Transverse colon (tissue), 4 donors: ENCODE data around the gene TTC32. TPM values are rescaled to one million over a fixed set of nuclear protein-coding genes. Genes with fewer than 3 reads are reported as not detected.

ENCODE experiments used
- DNase-seq: peaks from one replicate; pipeline ENCODE4 v3.0.0-alpha.2; 2019
- H3K27ac ChIP-seq, 4 donors: fragments of 200-600 bp; sonication (generic); 2 replicates each; pipeline ENCODE4 v1.5.1; 2016 to 2018; ENCODE audit warnings: inconsistent platforms in 4 of 4
- H3K27me3 ChIP-seq: fragments of 200-600 bp; sonication (generic); 2 replicates; pipeline ENCODE4 v1.5.1; 2017; ENCODE audit warnings: inconsistent platforms
- H3K36me3 ChIP-seq, 4 donors: fragments of 200-600 bp; sonication (generic); 2 replicates each; pipeline ENCODE4 v1.5.1; 2017 to 2019; ENCODE audit warnings: inconsistent platforms in 4 of 4
- H3K4me1 ChIP-seq, 4 donors: fragments of 200-600 bp; sonication (generic); 2 replicates each; pipeline ENCODE4 v1.5.1; 2017 to 2020; ENCODE audit warnings: inconsistent platforms in 4 of 4
- H3K4me3 ChIP-seq, 4 donors: fragments of 200-600 bp; sonication (generic); 1 replicate in 1 of 4; 2 replicates in 3 of 4; pipeline versions ENCODE4 v1.5.1 to v1.6.1; 2017 to 2019; ENCODE audit warnings: inconsistent platforms in 4 of 4
- H3K9me3 ChIP-seq, 2 donors: fragments of 200-600 bp; sonication (generic); 2 replicates each; pipeline ENCODE4 v1.5.1; 2017 to 2019; ENCODE audit warnings: inconsistent platforms in 2 of 2
- EP300 ChIP-seq: sonication (generic); formaldehyde crosslinking; IDR thresholded peaks from one replicate; pipeline ENCODE4 v1.6.1; 2017; ENCODE audit warnings: antibody characterized with exemption, low read depth
- POLR2A ChIP-seq: fragments of 450-650 bp; IDR thresholded peaks from one replicate; pipeline ENCODE4 v1.6.1; 2016; ENCODE audit warnings: antibody characterized with exemption, mild to moderate bottlenecking, moderate library complexity
- POLR2AphosphoS5 ChIP-seq, 3 donors: sonication (generic); formaldehyde crosslinking; IDR thresholded peaks; one replicate each; pipeline ENCODE4 v1.6.1; 2016; ENCODE audit warnings: antibody characterized with exemption in 3 of 3
- WGBS, 2 donors: methylation state at CpG; one replicate each; pipeline ENCODE4 v1.1.5; 2018; ENCODE audit warnings: low coverage in 1 of 2; 5-methylcytosine and 5-hydroxymethylcytosine counted together
- in situ Hi-C, 4 donors: fragments of 200-750 bp; cut with MboI; loops; one replicate each; pipeline versions ENCODE4 v1.15.0 to v1.15.1; 2017; ENCODE audit warnings: low sequenced_read_pairs in 3 of 4, low pct_ligation_motif_present in 1 of 4, low pct_unique_long_range_greater_than_20kb in 1 of 4
- intact Hi-C: fragments of 100-400 bp; cut with DNase I; formaldehyde crosslinking; loops from one replicate; pipeline ENCODE4 v1.15.1; 2023; ENCODE audit warnings: low total_unique reads
- total RNA-seq, 4 donors: library from RNA; depleted of rRNA; stranded (reverse); fragments of >200 nt; gene quantifications; one replicate each; pipeline ENCODE4 v1.1.0, GENCODE V29; 2016
- TF ChIP-seq, protein P1 (sequence below), 5 experiments: fragments of 200-600 bp in 3 of 5; fragments of 450-650 bp in 2 of 5; sonication (generic) in 3 of 5; IDR thresholded peaks; 1 replicate in 2 of 5; 2 replicates in 3 of 5; pipeline ENCODE4 v1.5.1; 2016 to 2017; ENCODE audit warnings: antibody characterized with exemption in 5 of 5, inconsistent platforms in 3 of 5, mild to moderate bottlenecking in 2 of 5, moderate library complexity in 1 of 5

Gene TTC32
- total RNA-seq, 4 donors from 2014 or later = 3.0 to 23.3 (median 9.9) TPM

DNA sequence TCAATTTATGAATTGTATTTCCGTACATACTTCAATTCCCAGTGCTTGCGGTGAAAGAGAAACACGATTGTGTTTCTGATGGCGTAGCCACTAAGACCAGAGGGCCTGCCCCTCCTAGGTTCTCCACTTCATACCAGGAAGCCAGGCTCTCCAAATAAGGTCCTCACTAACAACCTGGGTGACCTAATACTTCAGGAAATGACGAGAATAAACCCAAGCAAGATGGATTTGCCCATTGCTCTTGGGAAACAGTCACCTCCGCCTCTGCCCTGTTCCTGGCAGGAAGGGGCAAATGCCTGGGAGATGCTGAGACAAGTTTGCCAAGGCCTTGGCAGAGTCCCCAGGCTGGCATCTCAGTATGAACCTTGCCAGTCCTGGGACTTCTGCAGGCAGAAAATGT, 41.8 kb downstream of the TTC32 start:
- no peaks in the 10 kb centered on the region for H3K9me3 ChIP-seq
- H3K27me3 ChIP-seq = no peaks in the 10 kb centered on the region
- in situ Hi-C loops (loop anchor here (5.0 to 25.0 kb wide), 11 partner anchors 485 to 1473 kb away; no protein-coding TSS in a partner anchor), intact Hi-C loops (loop anchor here (5.0 kb wide), 2 partner anchors 498 to 1108 kb away; no protein-coding TSS in a partner anchor)
- TF ChIP-seq POLR2A (no peak), POLR2AphosphoS5 (IDR thresholded peaks at IDR 0.05) (no peak), EP300 (no peak)
- TF ChIP-seq, protein P1, sequence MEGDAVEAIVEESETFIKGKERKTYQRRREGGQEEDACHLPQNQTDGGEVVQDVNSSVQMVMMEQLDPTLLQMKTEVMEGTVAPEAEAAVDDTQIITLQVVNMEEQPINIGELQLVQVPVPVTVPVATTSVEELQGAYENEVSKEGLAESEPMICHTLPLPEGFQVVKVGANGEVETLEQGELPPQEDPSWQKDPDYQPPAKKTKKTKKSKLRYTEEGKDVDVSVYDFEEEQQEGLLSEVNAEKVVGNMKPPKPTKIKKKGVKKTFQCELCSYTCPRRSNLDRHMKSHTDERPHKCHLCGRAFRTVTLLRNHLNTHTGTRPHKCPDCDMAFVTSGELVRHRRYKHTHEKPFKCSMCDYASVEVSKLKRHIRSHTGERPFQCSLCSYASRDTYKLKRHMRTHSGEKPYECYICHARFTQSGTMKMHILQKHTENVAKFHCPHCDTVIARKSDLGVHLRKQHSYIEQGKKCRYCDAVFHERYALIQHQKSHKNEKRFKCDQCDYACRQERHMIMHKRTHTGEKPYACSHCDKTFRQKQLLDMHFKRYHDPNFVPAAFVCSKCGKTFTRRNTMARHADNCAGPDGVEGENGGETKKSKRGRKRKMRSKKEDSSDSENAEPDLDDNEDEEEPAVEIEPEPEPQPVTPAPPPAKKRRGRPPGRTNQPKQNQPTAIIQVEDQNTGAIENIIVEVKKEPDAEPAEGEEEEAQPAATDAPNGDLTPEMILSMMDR (IDR thresholded peaks at IDR 0.05) = no peak
- peaks cover 0 to 15% (median 7%) of the 10 kb centered on the region in 4 donors for H3K4me1 ChIP-seq
- H3K27ac ChIP-seq = no peak overlapping the region
- no peak overlapping the region for H3K4me3 ChIP-seq
- H3K36me3 ChIP-seq = no peaks in the 10 kb centered on the region
- DNase-seq = no peak
- WGBS, 2 donors = 88 to 90% methylated on average over 3 to 6 of the region's 6 CpGs

DNA sequence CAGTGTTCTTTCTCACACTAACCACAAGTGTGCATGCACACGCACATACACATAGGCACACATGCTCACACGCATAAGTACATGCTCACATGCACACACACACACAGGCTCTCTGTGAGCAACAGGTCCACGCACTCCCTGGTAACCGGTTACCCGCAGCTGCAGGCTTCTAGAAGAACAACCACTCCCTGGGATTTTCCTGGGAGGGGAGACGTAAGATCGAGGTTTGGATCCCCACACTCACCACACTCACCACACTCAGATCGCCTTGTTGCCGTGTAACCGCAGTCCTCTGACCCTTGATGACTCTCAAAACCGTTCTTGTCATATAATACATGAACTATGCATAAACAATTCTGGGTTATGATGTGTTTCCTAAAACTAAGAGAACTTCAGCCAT, 42.2 kb downstream of the TTC32 start:
- in situ Hi-C loops = loop anchor here (25.0 kb wide), 6 partner anchors 872 to 1472 kb away; no protein-coding TSS in a partner anchor
- Histone ChIP-seq H3K27me3 (no peaks in the 10 kb centered on the region), H3K4me3 (no peak overlapping the region), H3K36me3 (no peaks in the 10 kb centered on the region), H3K27ac (no peak overlapping the region), H3K9me3 (no peaks in the 10 kb centered on the region), H3K4me1 (peaks cover 0 to 15% (median 7%) of the 10 kb centered on the region in 4 donors)
- no peak for TF ChIP-seq POLR2A
- TF ChIP-seq EP300 = no peak
- TF ChIP-seq POLR2AphosphoS5 (IDR thresholded peaks at IDR 0.05) = no peak
- TF ChIP-seq, protein P1 (IDR thresholded peaks at IDR 0.05) = no peak
- 40 to 77% methylated on average over 1 to 11 of the region's 11 CpGs for WGBS, 2 donors
- intact Hi-C loops = no loop called here
- DNase-seq = no peak

DNA sequence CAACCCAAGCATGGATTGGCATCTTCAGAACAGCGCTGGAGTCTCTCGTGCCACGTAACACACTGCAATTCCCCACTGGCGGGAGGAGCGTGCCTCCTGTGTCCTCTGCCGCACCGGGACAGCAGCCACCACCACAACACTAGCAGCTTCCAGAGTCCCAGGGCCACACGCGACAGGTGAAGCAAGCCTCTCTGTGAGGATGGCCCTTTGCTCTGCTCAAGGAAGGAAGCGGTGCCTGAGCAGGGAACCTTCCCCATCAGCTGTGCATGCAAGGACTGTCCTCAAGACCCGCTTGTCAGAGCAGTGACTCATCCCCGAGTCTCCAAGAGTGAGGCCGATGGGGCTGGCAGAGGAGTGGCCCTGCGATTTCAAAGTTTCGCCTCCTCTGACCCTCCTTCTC, 44.0 kb downstream of the TTC32 start:
- H3K4me1 ChIP-seq = peaks cover 0 to 10% (median 5%) of the 10 kb centered on the region in 4 donors
- no peak for TF ChIP-seq POLR2A
- TF ChIP-seq, protein P1 (IDR thresholded peaks at IDR 0.05) = no peak
- TF ChIP-seq EP300 = no peak
- no peak for TF ChIP-seq POLR2AphosphoS5 (IDR thresholded peaks at IDR 0.05)
- intact Hi-C loops = no loop called here
- WGBS, 2 donors = 95% methylated on average over 15 of the region's 15 CpGs; no CpG with 5 or more reads in 1 of the 2 donors
- H3K27ac ChIP-seq = no peak overlapping the region
- no peaks in the 10 kb centered on the region for H3K9me3 ChIP-seq
- in situ Hi-C loops = loop anchor here (25.0 kb wide), 6 partner anchors 871 to 1471 kb away; no protein-coding TSS in a partner anchor
- no peak for DNase-seq
- no peak overlapping the region for H3K4me3 ChIP-seq
- no peaks in the 10 kb centered on the region for H3K36me3 ChIP-seq
- H3K27me3 ChIP-seq = no peaks in the 10 kb centered on the region

DNA sequence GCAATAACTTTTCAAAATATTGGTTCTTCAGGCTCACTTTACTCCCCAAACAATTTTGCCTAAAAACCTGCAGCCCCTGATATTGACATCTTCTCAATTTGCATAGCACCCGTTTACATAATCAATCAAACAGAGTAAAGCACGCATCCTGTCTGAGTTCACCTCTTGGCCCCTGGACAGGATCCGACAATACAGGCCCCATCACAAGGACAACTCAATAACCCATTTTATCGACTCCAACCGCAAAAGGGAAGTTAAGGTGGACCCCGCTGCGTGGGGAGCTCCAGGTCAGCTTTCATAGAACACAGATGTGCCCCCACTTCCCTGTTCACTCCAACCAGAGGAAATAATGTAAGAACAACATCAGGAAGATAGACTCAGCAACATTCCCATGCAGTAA, 44.7 kb downstream of the TTC32 start:
- H3K27ac ChIP-seq = no peak overlapping the region
- TF ChIP-seq, protein P1 (IDR thresholded peaks at IDR 0.05) = no peak
- TF ChIP-seq POLR2AphosphoS5 (IDR thresholded peaks at IDR 0.05) (no peak), POLR2A (no peak), EP300 (no peak)
- no peaks in the 10 kb centered on the region for H3K27me3 ChIP-seq
- no peaks in the 10 kb centered on the region for H3K9me3 ChIP-seq
- DNase-seq = no peak
- H3K4me3 ChIP-seq = no peak overlapping the region
- in situ Hi-C loops = loop anchor here (25.0 kb wide), 6 partner anchors 870 to 1470 kb away; no protein-coding TSS in a partner anchor
- intact Hi-C loops = no loop called here
- no peaks in the 10 kb centered on the region for H3K36me3 ChIP-seq
- WGBS, 2 donors = 60% methylated on average over 7 of the region's 7 CpGs; no CpG with 5 or more reads in 1 of the 2 donors
- H3K4me1 ChIP-seq = peaks cover 0 to 10% (median 5%) of the 10 kb centered on the region in 4 donors
